Activated CD4-positive, alpha-beta T cell treated with anti-CD3 and anti-CD28 coated beads for 48 hours (primary cell): ENCODE measurements around the gene TENM4.
"Not testable (repeated sequence)": the region's sequence is repeated elsewhere in the genome, so short reads cannot be mapped to it uniquely, and the experiment has no call there.

ENCODE experiments used
- DNase-seq: peaks from one replicate; pipeline ENCODE4 v3.0.0-alpha.2; 2020

TENM4 gene

GRCh38 chr11:78991681-78992080 is 449.1 kb downstream of the TENM4 start:
- DNase-seq = no peak

- no peak for DNase-seq
Measured at GRCh38 chr11:78990261-78990660, 450.6 kb downstream of the TENM4 start.

GRCh38 chr11:78987748-78988147 is 453.1 kb downstream of the TENM4 start:
- DNase-seq = no peak

GRCh38 chr11:78986305-78986704 is 454.5 kb downstream of the TENM4 start:
- no peak for DNase-seq

- no peak for DNase-seq
Measured at GRCh38 chr11:78985663-78986062, 455.2 kb downstream of the TENM4 start.

GRCh38 chr11:78982473-78982872 is 458.4 kb downstream of the TENM4 start:
- DNase-seq = no peak

- DNase-seq = no peak
Measured at GRCh38 chr11:78981153-78981552, 459.7 kb downstream of the TENM4 start.

GRCh38 chr11:78978831-78979230 is 462.0 kb downstream of the TENM4 start:
- DNase-seq = no peak

GRCh38 chr11:78977848-78978247 is 463.0 kb downstream of the TENM4 start:
- not testable (repeated sequence) for DNase-seq

- no peak for DNase-seq
Measured at GRCh38 chr11:78977009-78977408, 463.8 kb downstream of the TENM4 start.

- no peak for DNase-seq
Measured at GRCh38 chr11:78975081-78975480, 465.7 kb downstream of the TENM4 start.

GRCh38 chr11:78973876-78974275 is 467.0 kb downstream of the TENM4 start:
- DNase-seq = no peak

GRCh38 chr11:78972590-78972989 is 468.2 kb downstream of the TENM4 start:
- DNase-seq = no peak

- DNase-seq = no peak
Measured at GRCh38 chr11:78972177-78972576, 468.7 kb downstream of the TENM4 start.

GRCh38 chr11:78967811-78968210 is 473.0 kb downstream of the TENM4 start:
- DNase-seq = no peak

- DNase-seq = no peak
Measured at GRCh38 chr11:78965432-78965831, 475.4 kb downstream of the TENM4 start.

GRCh38 chr11:78961937-78962701 is 478.7 kb downstream of the TENM4 start:
- peak; percentile 6 for DNase-seq

GRCh38 chr11:78961247-78961646 is 479.6 kb downstream of the TENM4 start:
- DNase-seq = no peak

GRCh38 chr11:78958444-78958843 is 482.4 kb downstream of the TENM4 start:
- DNase-seq = no peak

- no peak for DNase-seq
Measured at GRCh38 chr11:78957476-78958245, 483.2 kb downstream of the TENM4 start.

GRCh38 chr11:78954696-78955095 is 486.1 kb downstream of the TENM4 start:
- DNase-seq = no peak

- DNase-seq = no peak
Measured at GRCh38 chr11:78954261-78954660, 486.6 kb downstream of the TENM4 start.

GRCh38 chr11:78952890-78953289 is 487.9 kb downstream of the TENM4 start:
- no peak for DNase-seq

- DNase-seq = no peak
Measured at GRCh38 chr11:78952175-78952574, 488.7 kb downstream of the TENM4 start.
